Heart left ventricle (tissue), 16 donors: ENCODE data around the gene METTL17. TPM values are rescaled to one million over a fixed set of nuclear protein-coding genes. Genes with fewer than 3 reads are reported as not detected.
"Not testable (repeated sequence)": the region's sequence is repeated elsewhere in the genome, so short reads cannot be mapped to it uniquely, and the experiment has no call there.

Experiments
- ATAC-seq, 4 donors: fragments of 200-7000 bp; cut with Tn5 transposase; one replicate each; pipeline ENCODE4 v1.9.1; 2020 to 2022; ENCODE audit warnings: moderate library complexity in 4 of 4, mild to moderate bottlenecking in 3 of 4, moderate number of reproducible peaks in 1 of 4
- DNase-seq, 5 donors: peaks; one replicate each; pipeline ENCODE4 v3.0.0-alpha.2; 2020
- H3K27ac ChIP-seq, 12 donors: fragments of 200-600 bp; sonication (generic) in 4 of 12; one replicate each; pipeline versions ENCODE4 v1.5.0 to v1.8.0; 2016 to 2022; ENCODE audit warnings: mild to moderate bottlenecking in 2 of 12
- H3K27me3 ChIP-seq, 9 donors: fragments of 200-600 bp; sonication (generic) in 2 of 9; one replicate each; pipeline versions ENCODE4 v1.5.1 to v1.8.0; 2016 to 2022; ENCODE audit warnings: mild to moderate bottlenecking in 3 of 9
- H3K36me3 ChIP-seq, 9 donors: fragments of 200-600 bp; sonication (generic) in 2 of 9; one replicate each; pipeline versions ENCODE4 v1.5.0 to v1.8.0; 2018 to 2022; ENCODE audit warnings: mild to moderate bottlenecking in 2 of 9
- H3K4me1 ChIP-seq, 12 donors: fragments of 200-600 bp; sonication (generic) in 4 of 12; one replicate each; pipeline versions ENCODE4 v1.5.0 to v1.8.0; 2016 to 2022; ENCODE audit warnings: mild to moderate bottlenecking in 3 of 12
- H3K4me3 ChIP-seq, 12 donors: fragments of 200-600 bp; sonication (generic) in 4 of 12; one replicate each; pipeline versions ENCODE4 v1.5.0 to v1.8.0; 2017 to 2022; ENCODE audit warnings: mild to moderate bottlenecking in 9 of 12, moderate library complexity in 4 of 12
- H3K9me3 ChIP-seq, 12 donors: fragments of 200-600 bp; sonication (generic) in 4 of 12; one replicate each; pipeline versions ENCODE4 v1.5.0 to v1.8.0; 2016 to 2022; ENCODE audit warnings: mild to moderate bottlenecking in 1 of 12
- POLR2A ChIP-seq, 2 donors: fragments of 450-650 bp; IDR thresholded peaks; one replicate each; pipeline ENCODE4 v1.6.1; 2017; ENCODE audit warnings: antibody characterized with exemption in 2 of 2, mild to moderate bottlenecking in 2 of 2, moderate library complexity in 2 of 2
- WGBS, 4 donors: extraction: QIAGEN DNeasy Blood & Tissue Kit in 2 of 4; methylation state at CpG; one replicate each; pipeline versions ENCODE4 v1.1.5 to v1.1.7; 2013 to 2018; 5-methylcytosine and 5-hydroxymethylcytosine counted together
- intact Hi-C, 10 donors: fragments of 100-400 bp; cut with DNase I; formaldehyde crosslinking; loops; one replicate each; pipeline versions ENCODE4 v1.11.1 to v1.14.2; 2022
- long read RNA-seq, 3 donors: library from polyadenylated mRNA; unstranded; transcript quantifications; one replicate each; pipeline ENCODE4 v2.0.0, GENCODE V29; 2020 to 2021
- polyA plus RNA-seq, 2 donors: library from polyadenylated mRNA; stranded (reverse); fragments of 200-250 nt; gene quantifications; one replicate each; pipeline ENCODE4 v1.2.3, GENCODE V29; 2013
- total RNA-seq, 9 donors: library from RNA; depleted of rRNA in 2 of 9; stranded (reverse); fragments of >200 nt in 2 of 9; fragmentation: NEBNext Ultra II Directional in 3 of 9; extraction: Animal tissue kit (Norgen Biotek cat#: 25700) in 3 of 9; gene quantifications; one replicate each; pipeline versions ENCODE4 v1.1.0 to v1.2.4, GENCODE V29; 2016 to 2023
- TF ChIP-seq, protein P1 (sequence below), 12 donors: fragments of 200-600 bp; sonication (generic) in 4 of 12; IDR thresholded peaks; one replicate each; pipeline versions ENCODE4 v1.5.0 to v1.8.0; 2018 to 2022; ENCODE audit warnings: antibody characterized with exemption in 12 of 12, mild to moderate bottlenecking in 5 of 12
- donor health status: ischemic (EF 13 %, LVEDD 7.1; RV severe dilation, severe dysfunction).
- donor health status: healthy with polysubstance abuse.
- donor health status: DM: no; HTN: yes; CAD: no.
- donor health status: DM: no; HTN: no; CAD: no.
- donor health status: ischemic (EF 25% LVEDD 6.9; RV normal size, moderate dysfunction).
- donor health status: ischemic (EF 25% LVEDD 5.7; RV mildly dilated, moderate dysfunction).
- donor health status: healthy.
- donor health status: DM: yes; HTN: yes; CAD: no.
- donor health status: ischemic (EF 35%, LVEDD 5.7; RV mildly dilated, moderate dysfunction).
- donor health status: nonischemic (EF 11% LVEDD 7.7; RV severe dilation, severe dysfunction).
- donor health status: DM: yes; HTN: yes; CAD: no.
- donor health status: PGD.
- donor health status: ischemic (EF 29% LVEDD 5.4; RV normal size, mild dysfunction).
- donor health status: nonischemic (EF 23%, LVEDD 6.1; RV moderate dilation, normal function).

The METTL17 gene
- 10 to 100 TPM; 31.3 to 59.5 (median 43.2) TPM for total RNA-seq
- 10 to 100 TPM; 51.0 to 53.2 TPM for polyA plus RNA-seq
- long read RNA-seq, donor 1, transcript METTL17-201 (14 exons, 1,749 nt): major isoform, 40 of 60 reads
- long read RNA-seq, donor 1, partial matches to known transcripts: 1 of 60 reads
- long read RNA-seq, donor 1, other reads (novel, unspliced or antisense): 8 of 60 reads
- long read RNA-seq, donor 2, transcript METTL17-202 (13 exons, 1,586 nt): minor isoform, 16 of 182 reads
- long read RNA-seq, donor 2, transcript METTL17-216 (13 exons, 1,605 nt): minor isoform, 14 of 182 reads
- long read RNA-seq, donor 2, transcript METTL17-224 (14 exons, 1,529 nt): minor isoform, 6 of 182 reads
- long read RNA-seq, donor 2, transcript METTL17-201 (14 exons, 1,749 nt): major isoform, 113 of 182 reads
- long read RNA-seq, donor 2, partial matches to known transcripts: 13 of 182 reads
- long read RNA-seq, donor 2, other reads (novel, unspliced or antisense): 15 of 182 reads
- long read RNA-seq, donor 3, transcript METTL17-201 (14 exons, 1,749 nt): major isoform, 18 of 27 reads
- long read RNA-seq, donor 3, partial matches to known transcripts: 1 of 27 reads
- long read RNA-seq, donor 3, other reads (novel, unspliced or antisense): 4 of 27 reads

DNA sequence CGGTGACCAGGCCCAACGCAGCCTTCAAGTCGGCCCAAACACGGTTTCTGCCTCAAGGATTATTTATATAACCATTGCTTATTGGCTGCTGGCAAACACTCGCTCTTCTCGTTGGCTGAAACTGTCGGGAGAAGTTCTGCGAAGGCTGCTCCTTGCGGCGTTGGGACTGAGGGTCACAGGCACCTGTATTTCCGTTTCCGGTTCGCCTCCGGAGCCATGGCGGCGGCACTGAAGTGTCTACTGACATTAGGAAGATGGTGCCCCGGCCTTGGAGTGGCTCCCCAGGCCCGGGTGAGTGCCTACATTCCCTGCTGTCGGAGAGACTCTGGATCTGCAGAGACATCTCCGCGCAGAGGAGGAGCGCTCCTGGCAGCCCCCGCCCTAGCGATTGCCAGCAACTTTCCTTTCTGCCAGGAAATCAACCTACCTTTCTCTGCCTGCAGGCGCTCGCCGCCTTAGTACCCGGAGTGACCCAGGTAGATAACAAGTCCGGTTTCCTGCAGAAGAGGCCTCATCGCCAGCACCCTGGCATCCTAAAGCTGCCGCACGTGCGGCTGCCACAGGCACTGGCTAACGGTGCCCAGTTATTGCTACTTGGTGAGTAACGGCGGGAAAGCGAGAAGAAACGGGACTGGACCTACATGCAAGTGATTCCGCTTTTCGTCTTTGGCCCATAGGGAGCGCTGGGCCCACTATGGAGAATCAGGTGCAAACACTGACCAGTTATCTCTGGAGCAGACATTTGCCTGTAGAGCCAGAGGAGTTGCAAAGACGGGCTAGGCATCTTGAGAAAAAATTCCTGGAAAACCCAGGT, at the start of gene METTL17:
TSS of gene METTL17 (plus strand) at position 194 of the 814 bp plus-strand sequence. CDS start at position 217, 23 bp downstream.
- peaks cover 3 to 47% (median 22%) of the 10 kb centered on the region in 12 donors for H3K4me1 ChIP-seq

GRCh38 chr14:20945146-20945545, 44.6 kb upstream of the METTL17 start:
- ATAC-seq: peak in 1 of 4 donors; percentile 36

More for the DNA sequence above, at the start of gene METTL17:
- WGBS, 4 donors: 0 to 1% (median 0%) methylated on average over 40 to 42 of the region's 42 CpGs
- H3K36me3 ChIP-seq: peaks cover 0 to 40% (median 32%) of the 10 kb centered on the region in 9 donors
- no peaks in the 10 kb centered on the region for H3K9me3 ChIP-seq
- ATAC-seq: peak; percentile 95 to 97 (median 96)
- H3K27me3 ChIP-seq: no peaks in the 10 kb centered on the region
- intact Hi-C loops: no loop called here
- DNase-seq: peak; percentile 90 to 95 (median 92)
- H3K4me3 ChIP-seq: peak within 1 kb of the TSS; percentile 71 to 97 (median 84)
- H3K27ac ChIP-seq: peak within 1 kb of the TSS; percentile 73 to 91 (median 81)
- TF ChIP-seq, protein P1, sequence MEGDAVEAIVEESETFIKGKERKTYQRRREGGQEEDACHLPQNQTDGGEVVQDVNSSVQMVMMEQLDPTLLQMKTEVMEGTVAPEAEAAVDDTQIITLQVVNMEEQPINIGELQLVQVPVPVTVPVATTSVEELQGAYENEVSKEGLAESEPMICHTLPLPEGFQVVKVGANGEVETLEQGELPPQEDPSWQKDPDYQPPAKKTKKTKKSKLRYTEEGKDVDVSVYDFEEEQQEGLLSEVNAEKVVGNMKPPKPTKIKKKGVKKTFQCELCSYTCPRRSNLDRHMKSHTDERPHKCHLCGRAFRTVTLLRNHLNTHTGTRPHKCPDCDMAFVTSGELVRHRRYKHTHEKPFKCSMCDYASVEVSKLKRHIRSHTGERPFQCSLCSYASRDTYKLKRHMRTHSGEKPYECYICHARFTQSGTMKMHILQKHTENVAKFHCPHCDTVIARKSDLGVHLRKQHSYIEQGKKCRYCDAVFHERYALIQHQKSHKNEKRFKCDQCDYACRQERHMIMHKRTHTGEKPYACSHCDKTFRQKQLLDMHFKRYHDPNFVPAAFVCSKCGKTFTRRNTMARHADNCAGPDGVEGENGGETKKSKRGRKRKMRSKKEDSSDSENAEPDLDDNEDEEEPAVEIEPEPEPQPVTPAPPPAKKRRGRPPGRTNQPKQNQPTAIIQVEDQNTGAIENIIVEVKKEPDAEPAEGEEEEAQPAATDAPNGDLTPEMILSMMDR (IDR thresholded peaks at IDR 0.05): peak in 3 of 12 donors; percentile 19 to 37 (median 28)
- TF ChIP-seq POLR2A (IDR thresholded peaks at IDR 0.05): peak in 1 of 2 donors; percentile 66

GRCh38 chr14:20946707-20947106, 43.1 kb upstream of the METTL17 start:
- H3K27ac ChIP-seq, H3K36me3 ChIP-seq, H3K4me1 ChIP-seq, DNase-seq, H3K9me3 ChIP-seq, intact Hi-C loops, ATAC-seq, H3K27me3 ChIP-seq, H3K4me3 ChIP-seq: not testable (repeated sequence)
- 78 to 88% (median 81%) methylated on average over 4 to 8 of the region's 9 CpGs for WGBS, 4 donors

More at GRCh38 chr14:20945146-20945545, 44.6 kb upstream of the METTL17 start:
- 66 to 77% (median 72%) methylated on average over 6 of the region's 6 CpGs for WGBS, 4 donors
- H3K9me3 ChIP-seq, H3K36me3 ChIP-seq, intact Hi-C loops, H3K27ac ChIP-seq, H3K4me3 ChIP-seq, DNase-seq, H3K4me1 ChIP-seq: not testable (repeated sequence)
- peaks cover 0 to 10% (median 2%) of the 10 kb centered on the region in 9 donors for H3K27me3 ChIP-seq

GRCh38 chr14:20954736-20955537, 34.8 kb upstream of the METTL17 start, which contains the start of gene RNASE2:
Gene RNASE2, plus strand, starts transcription at chr14:20955487. Its CDS starts 285 bp downstream, at chr14:20955772.
- H3K4me1 ChIP-seq, DNase-seq, intact Hi-C loops, H3K36me3 ChIP-seq, H3K27me3 ChIP-seq, H3K9me3 ChIP-seq: not testable (repeated sequence)
- 65 to 81% (median 77%) methylated on average over 4 of the region's 4 CpGs for WGBS, 4 donors
- Histone ChIP-seq H3K4me3 (peak within 1 kb of the TSS in 1 of 12 donors; percentile 31), H3K27ac (peak within 1 kb of the TSS in 1 of 12 donors; percentile 52)
- ATAC-seq: peak in 2 of 4 donors; percentile 45 to 75

- intact Hi-C loops: not testable (repeated sequence)
Observed at GRCh38 chr14:20955538-20955873, 34.3 kb upstream of the METTL17 start.

More at GRCh38 chr14:20955538-20955873, 34.3 kb upstream of the METTL17 start:
- H3K27me3 ChIP-seq, H3K4me1 ChIP-seq, H3K9me3 ChIP-seq, DNase-seq, H3K36me3 ChIP-seq: not testable (repeated sequence)
- Histone ChIP-seq H3K4me3 (peak overlapping the region in 1 of 12 donors; percentile 31), H3K27ac (peak overlapping the region in 1 of 12 donors; percentile 52)
- peak in 2 of 4 donors; percentile 42 to 53 for ATAC-seq
- 60 to 66% (median 63%) methylated on average over 5 of the region's 5 CpGs for WGBS, 4 donors
